ENCODE results near the gene BCL11B. TPM values are rescaled to one million over a fixed set of nuclear protein-coding genes. Genes with fewer than 3 reads are reported as not detected.

BCL11B gene
- total RNA-seq, 2 experiments from 2014 or later = not detected

- POLR2A ChIA-PET = no interaction called here
- intact Hi-C loops (cut with micrococcal nuclease; ENCODE audit: unreplicated experiment) = no loop called here
- H4K20me1 ChIP-seq (ENCODE audit: insufficient read depth, low read length) = no peaks in the 10 kb centered on the region
Observed at GRCh38 chr14:99238216-99238615, 33.8 kb downstream of the BCL11B start.

GRCh38 chr14:99237288-99237687, 34.7 kb downstream of the BCL11B start:
- no peaks in the 10 kb centered on the region for H3K36me3 ChIP-seq (ENCODE audit: insufficient read depth, low read length)
- intact Hi-C loops (cut with micrococcal nuclease; ENCODE audit: unreplicated experiment) = no loop called here
- no peak overlapping the region for H3K27ac ChIP-seq (ENCODE audit: low read depth, low read length, poor library complexity, severe bottlenecking)
- H3K79me2 ChIP-seq (ENCODE audit: insufficient read depth, low read depth, low read length) = no peaks in the 10 kb centered on the region
- H3K4me2 ChIP-seq (ENCODE audit: low read length) = no peak overlapping the region
- no peak for TF ChIP-seq EZH2phosphoT487 (IDR thresholded peaks at IDR 0.05; ENCODE audit: borderline replicate concordance, low read depth, low read length)
- H2AFZ ChIP-seq (ENCODE audit: low read length) = no peak overlapping the region
- H4K20me1 ChIP-seq (ENCODE audit: insufficient read depth, low read length) = no peaks in the 10 kb centered on the region
- no peak for DNase-seq (ENCODE audit: low spot score)
- H3K4me3 ChIP-seq (ENCODE audit: low read depth, low read length, poor library complexity, severe bottlenecking) = no peak overlapping the region
- H3K9me2 ChIP-seq (ENCODE audit: insufficient read depth, low read length) = no peaks in the 10 kb centered on the region
- ChIA-PET CTCF (ENCODE audit: unreplicated experiment) (no interaction called here), POLR2A (no interaction called here)
- H3K4me1 ChIP-seq (ENCODE audit: insufficient read depth, low read length, poor library complexity, severe bottlenecking) = no peaks in the 10 kb centered on the region
- H3K9me3 ChIP-seq (ENCODE audit: low read length) = no peaks in the 10 kb centered on the region
- BruUV-seq (replicated peaks) = no TSS peak

More at GRCh38 chr14:99238216-99238615, 33.8 kb downstream of the BCL11B start:
- H3K9me2 ChIP-seq (ENCODE audit: insufficient read depth, low read length) = no peaks in the 10 kb centered on the region
- H3K4me3 ChIP-seq (ENCODE audit: low read depth, low read length, poor library complexity, severe bottlenecking) = no peak overlapping the region
- no peak for TF ChIP-seq EZH2phosphoT487 (IDR thresholded peaks at IDR 0.05; ENCODE audit: borderline replicate concordance, low read depth, low read length)
- TF ChIP-seq CTCF (conservative IDR thresholded peaks at IDR 0.05; ENCODE audit: low read length) = no peak
- no peak overlapping the region for H3K27ac ChIP-seq (ENCODE audit: low read depth, low read length, poor library complexity, severe bottlenecking)
- DNase-seq (ENCODE audit: low spot score) = no peak
- no peak overlapping the region for H2AFZ ChIP-seq (ENCODE audit: low read length)
- H3K36me3 ChIP-seq (ENCODE audit: insufficient read depth, low read length) = no peaks in the 10 kb centered on the region
- CTCF ChIA-PET (ENCODE audit: unreplicated experiment) = interaction anchor here (0.6 kb wide), 1 partner anchor 814 kb away, joined by 3 read pairs; no protein-coding TSS in a partner anchor
- no peaks in the 10 kb centered on the region for H3K9me3 ChIP-seq (ENCODE audit: low read length)
- no peak overlapping the region for H3K4me2 ChIP-seq (ENCODE audit: low read length)
- BruUV-seq (replicated peaks) = no TSS peak
- H3K79me2 ChIP-seq (ENCODE audit: insufficient read depth, low read depth, low read length) = no peaks in the 10 kb centered on the region
- H3K4me1 ChIP-seq (ENCODE audit: insufficient read depth, low read length, poor library complexity, severe bottlenecking) = no peaks in the 10 kb centered on the region

- Histone ChIP-seq H4K20me1 (ENCODE audit: insufficient read depth, low read length) (no peaks in the 10 kb centered on the region), H3K9me2 (ENCODE audit: insufficient read depth, low read length) (no peaks in the 10 kb centered on the region), H3K4me3 (ENCODE audit: low read depth, low read length, poor library complexity, severe bottlenecking) (no peak overlapping the region), H3K36me3 (ENCODE audit: insufficient read depth, low read length) (no peaks in the 10 kb centered on the region), H3K4me1 (ENCODE audit: insufficient read depth, low read length, poor library complexity, severe bottlenecking) (no peaks in the 10 kb centered on the region), H3K4me2 (ENCODE audit: low read length) (no peak overlapping the region), H3K9me3 (ENCODE audit: low read length) (no peaks in the 10 kb centered on the region), H2AFZ (ENCODE audit: low read length) (no peak overlapping the region), H3K79me2 (ENCODE audit: insufficient read depth, low read depth, low read length) (no peaks in the 10 kb centered on the region), H3K27ac (ENCODE audit: low read depth, low read length, poor library complexity, severe bottlenecking) (no peak overlapping the region)
- TF ChIP-seq EZH2phosphoT487 (IDR thresholded peaks at IDR 0.05; ENCODE audit: borderline replicate concordance, low read depth, low read length) = no peak
- no peak for DNase-seq (ENCODE audit: low spot score)
- BruUV-seq (replicated peaks) = no TSS peak
- POLR2A ChIA-PET = interaction anchor here (0.6 kb wide), 1 partner anchor 828 kb away, joined by 3 read pairs; no protein-coding TSS in a partner anchor
- CTCF ChIA-PET (ENCODE audit: unreplicated experiment) = no interaction called here
- intact Hi-C loops (cut with micrococcal nuclease; ENCODE audit: unreplicated experiment) = no loop called here
Observed at GRCh38 chr14:99236386-99237138, 35.4 kb downstream of the BCL11B start.

Measured in OCI-LY7 (cell line).